HG02610 (cell line): ENCODE results near the gene TLR1.
"Not testable (repeated sequence)": the region's sequence is repeated elsewhere in the genome, so short reads cannot be mapped to it uniquely, and the experiment has no call there.

Experiments
- ATAC-seq: cut with Tn5 transposase; IDR thresholded peaks from one replicate; pipeline ENCODE4 v1.9.1; 2021; ENCODE audit warnings: mild to moderate bottlenecking, moderate library complexity; ENCODE audit not compliant: unreplicated experiment

TLR1 gene

GRCh38 chr4:38777925-38778324, 26.7 kb downstream of the TLR1 start:
- not testable (repeated sequence) for ATAC-seq

- no peak for ATAC-seq
Measured at GRCh38 chr4:38775326-38775725, 29.3 kb downstream of the TLR1 start.

- ATAC-seq, result no peak
Measured at GRCh38 chr4:38774181-38774955, 30.2 kb downstream of the TLR1 start.

- not testable (repeated sequence) for ATAC-seq
Measured at GRCh38 chr4:38770281-38770680, 34.3 kb downstream of the TLR1 start.

- ATAC-seq, result peak; percentile 54
Measured at GRCh38 chr4:38769857-38770256, 34.7 kb downstream of the TLR1 start.

- ATAC-seq, result no peak
Measured at GRCh38 chr4:38769441-38769840, 35.1 kb downstream of the TLR1 start.

GRCh38 chr4:38768968-38769394, 35.6 kb downstream of the TLR1 start:
- no peak for ATAC-seq

- not testable (repeated sequence) for ATAC-seq
Measured at GRCh38 chr4:38766940-38767339, 37.7 kb downstream of the TLR1 start.

- no peak for ATAC-seq
Measured at GRCh38 chr4:38765382-38765781, 39.2 kb downstream of the TLR1 start.

GRCh38 chr4:38764277-38764676, 40.3 kb downstream of the TLR1 start:
- no peak for ATAC-seq

- no peak for ATAC-seq
Measured at GRCh38 chr4:38762560-38762959, 42.0 kb downstream of the TLR1 start.

- ATAC-seq, result no peak
Measured at GRCh38 chr4:38759790-38760122, 44.8 kb downstream of the TLR1 start.

GRCh38 chr4:38759113-38759789, 45.3 kb downstream of the TLR1 start:
- no peak for ATAC-seq

GRCh38 chr4:38757945-38758600, 46.5 kb downstream of the TLR1 start:
- no peak for ATAC-seq

GRCh38 chr4:38752941-38753806, 51.4 kb downstream of the TLR1 start:
- ATAC-seq, result no peak

- ATAC-seq, result peak; percentile 97
Measured at GRCh38 chr4:38752372-38752940, 52.1 kb downstream of the TLR1 start.

GRCh38 chr4:38751341-38752010, 53.1 kb downstream of the TLR1 start:
- ATAC-seq, result no peak

GRCh38 chr4:38749336-38749735, 55.3 kb downstream of the TLR1 start:
- no peak for ATAC-seq

GRCh38 chr4:38747629-38748028, 57.0 kb downstream of the TLR1 start:
- no peak for ATAC-seq
